Measurements from ENCODE around the gene FAM170B.

FAM170B gene

DNA sequence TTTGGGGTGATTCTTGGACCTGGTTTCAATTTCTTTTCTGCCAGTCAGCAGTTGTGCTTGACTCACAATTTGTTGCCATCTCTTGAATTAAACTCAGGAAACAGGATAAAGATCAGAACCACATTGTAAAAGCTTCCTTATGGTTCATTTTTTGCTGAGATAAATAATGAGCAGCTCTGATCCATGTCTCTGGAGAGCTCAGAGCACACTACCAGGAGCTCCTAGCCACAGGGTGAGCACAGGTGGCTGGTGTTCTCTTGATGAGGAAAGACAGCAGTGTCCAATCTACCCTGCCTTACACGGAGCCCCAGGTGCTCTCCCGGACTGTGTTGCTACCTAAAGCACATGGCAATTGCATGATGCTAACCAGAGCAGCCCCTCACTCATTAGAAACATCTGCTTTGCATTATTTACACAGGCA, 17.2 kb upstream of the FAM170B start:
- no peak for DNase-seq

DNA sequence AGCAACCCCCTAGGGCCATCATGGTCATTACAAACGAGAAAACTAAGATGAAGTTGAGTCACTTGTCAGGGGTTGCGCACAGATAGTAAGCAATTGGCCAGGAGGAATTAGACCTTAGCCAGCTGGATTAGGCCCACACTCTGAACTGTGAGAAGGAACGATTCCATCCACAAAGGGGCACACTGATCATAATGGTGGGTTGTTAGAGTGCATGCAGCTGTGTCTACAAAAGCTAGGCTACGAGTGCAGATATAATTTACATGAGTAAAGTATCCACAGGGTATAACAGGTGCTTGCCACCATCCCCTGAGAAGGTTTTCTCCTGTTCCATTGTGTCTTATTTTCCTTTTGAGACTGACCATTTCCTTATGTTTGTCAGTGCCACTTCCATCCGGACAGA, 16.6 kb upstream of the FAM170B start:
- no peak for DNase-seq

DNA sequence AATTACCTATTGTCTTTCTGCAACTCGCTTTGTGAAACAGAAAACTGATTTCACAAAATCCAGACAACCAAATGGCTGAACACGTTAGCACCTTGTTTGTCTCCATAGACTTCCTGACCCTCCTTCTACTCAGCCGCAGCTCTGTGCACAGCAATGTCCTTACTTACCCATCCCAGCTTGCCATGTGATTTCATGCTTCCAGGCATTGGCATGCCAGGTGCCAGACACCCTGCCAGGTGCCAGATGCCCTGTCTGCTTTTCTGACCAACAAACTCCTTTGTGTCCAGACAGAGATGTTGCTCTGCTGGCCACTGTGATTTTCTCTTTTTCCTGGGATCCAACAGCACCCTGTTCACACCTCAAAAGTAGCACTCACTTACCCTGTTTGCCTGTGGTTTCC, 16.1 kb upstream of the FAM170B start:
- no peak for DNase-seq

DNA sequence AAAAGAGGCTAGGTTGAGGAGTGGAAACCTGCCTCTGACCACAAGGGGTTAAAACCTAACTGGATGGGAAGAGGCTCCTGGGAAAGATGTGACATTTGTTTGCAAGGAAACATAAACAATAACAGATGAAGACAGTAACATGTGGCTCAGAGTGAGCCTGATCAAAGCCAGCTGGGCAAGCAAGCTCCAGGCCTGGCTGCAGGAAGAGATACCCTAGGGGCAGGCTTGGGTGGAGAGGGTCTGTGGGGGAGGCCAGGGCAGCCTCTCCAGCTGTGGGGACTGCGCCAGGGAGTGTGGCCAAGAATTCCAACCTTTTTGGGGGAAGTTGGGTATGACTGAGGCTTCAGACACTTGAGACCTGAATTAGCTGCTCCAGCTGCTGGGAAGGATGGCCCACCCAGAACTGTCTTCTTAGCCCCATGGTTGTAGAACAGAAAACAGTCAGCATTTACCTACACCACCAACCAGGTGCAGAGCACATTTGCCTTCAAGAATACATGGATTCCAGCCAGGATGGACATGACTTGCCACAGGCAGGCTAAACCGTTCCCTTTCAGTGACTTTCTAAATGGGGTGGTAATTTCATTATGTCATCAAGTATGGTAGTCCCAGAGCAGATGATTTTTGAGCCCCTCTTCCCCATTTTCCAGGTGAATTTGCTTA, 10.4 kb upstream of the FAM170B start:
- DNase-seq: no peak

DNA sequence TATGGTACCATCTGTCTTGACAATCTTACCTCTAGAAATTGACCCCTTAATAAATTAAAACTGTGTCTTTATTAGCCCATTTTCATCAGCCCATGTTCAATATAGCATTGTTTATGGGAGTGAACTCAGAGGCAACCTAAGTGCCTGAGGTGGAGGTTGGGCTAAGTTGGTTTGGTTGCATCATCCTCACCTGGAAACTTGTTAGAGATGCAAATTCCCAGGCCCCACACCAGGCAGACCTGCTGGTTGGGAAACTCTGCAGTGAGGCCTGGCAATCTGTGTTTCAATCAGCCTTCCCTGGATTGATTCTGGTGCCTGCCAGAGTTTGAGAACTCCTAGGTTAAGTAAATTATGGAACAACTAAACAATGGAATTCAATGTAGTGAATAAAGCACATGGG, 9.4 kb upstream of the FAM170B start:
- DNase-seq: no peak

DNA sequence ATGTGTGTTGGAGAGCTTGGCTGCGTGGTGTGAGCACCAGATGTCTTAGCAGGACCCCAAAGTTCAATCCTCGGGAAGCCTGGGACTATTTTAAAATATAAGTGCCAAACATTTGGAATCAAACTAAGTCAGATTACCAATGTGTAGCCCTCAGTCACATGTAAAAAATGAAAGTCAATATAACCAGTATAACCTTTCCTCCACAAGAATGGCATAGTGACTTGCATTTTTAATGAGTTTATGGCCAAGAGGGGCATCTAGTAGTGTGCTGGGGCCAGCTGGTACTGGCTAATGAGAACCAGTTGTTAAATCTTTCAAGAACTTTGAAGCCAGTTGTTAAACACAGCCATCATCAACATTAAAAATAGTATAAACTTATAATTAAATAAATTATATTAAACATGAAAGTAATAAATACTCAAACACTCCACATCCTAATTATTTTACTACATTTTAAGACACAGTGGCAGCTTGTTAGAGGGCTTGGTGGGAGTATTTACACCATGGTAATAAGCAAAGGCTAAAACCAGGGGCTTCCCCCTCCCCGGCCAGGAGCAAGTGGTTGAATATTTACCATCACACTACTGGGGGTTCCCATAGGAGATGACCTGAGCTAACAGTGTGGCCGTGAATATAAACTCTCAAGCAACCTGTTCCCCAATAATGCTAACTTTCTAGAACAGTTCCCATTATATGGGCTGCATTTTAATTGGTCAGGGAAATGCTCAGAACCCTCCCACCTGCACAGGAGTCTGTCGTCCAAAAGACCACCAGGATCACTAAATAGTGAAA, 7.9 kb upstream of the FAM170B start:
- no peak for DNase-seq

DNA sequence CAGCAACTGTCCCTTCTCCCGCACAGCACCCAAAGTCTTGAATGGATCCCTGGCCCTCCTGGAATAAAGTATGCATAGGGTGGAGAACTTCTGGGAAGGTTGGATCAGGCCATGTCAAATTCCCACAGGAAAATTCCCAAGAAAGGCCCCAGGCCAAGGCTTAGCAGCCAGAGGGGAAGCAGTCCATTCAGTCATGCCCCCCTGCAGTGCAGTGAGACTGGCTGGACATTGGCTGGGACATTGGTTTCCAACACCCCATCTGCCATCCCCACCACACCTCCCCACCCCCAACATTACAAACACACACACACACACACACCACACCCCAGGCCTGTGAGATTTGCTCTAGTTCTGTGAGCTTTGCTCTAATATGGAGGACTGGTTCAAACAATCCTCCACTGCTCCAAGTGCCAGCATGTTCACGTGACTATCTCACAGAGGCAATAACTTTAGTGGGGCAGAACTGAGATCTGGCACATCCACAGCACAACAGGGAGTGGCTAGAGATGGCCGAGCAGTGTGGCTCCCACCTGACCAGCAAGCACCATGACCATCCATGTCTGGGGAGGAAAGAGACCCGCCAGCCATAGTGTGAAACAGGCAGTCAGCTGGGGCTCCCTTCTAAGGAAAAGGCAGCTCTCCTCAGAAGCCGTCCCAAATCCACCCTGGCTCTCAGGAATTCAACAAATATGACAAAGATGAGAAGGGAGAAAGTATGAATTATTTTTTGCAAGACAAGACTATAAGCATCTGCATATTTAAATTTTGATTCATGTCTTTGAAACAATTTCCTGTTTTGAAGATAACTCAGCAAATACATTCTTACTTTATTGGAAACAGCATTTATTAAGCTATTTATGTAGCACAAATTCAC, 6.7 kb upstream of the FAM170B start:
- DNase-seq: no peak

DNA sequence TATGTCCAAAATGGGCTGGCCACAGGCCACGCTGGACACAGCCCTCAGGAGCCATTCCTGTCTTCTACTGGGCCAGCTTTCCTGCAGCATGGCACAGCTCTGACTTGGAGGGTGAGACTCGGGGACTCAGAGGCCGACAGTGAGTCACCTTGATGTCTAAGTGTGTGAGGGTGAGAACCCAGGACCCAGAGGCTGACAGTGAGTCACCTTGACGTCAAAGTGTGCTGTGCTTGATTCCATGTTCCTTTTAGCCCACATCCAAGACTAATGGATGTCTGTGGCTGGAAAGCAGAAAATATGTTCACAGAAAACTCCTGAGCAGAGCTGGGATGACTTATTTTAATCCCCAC, 6.0 kb upstream of the FAM170B start:
- DNase-seq: no peak

DNA sequence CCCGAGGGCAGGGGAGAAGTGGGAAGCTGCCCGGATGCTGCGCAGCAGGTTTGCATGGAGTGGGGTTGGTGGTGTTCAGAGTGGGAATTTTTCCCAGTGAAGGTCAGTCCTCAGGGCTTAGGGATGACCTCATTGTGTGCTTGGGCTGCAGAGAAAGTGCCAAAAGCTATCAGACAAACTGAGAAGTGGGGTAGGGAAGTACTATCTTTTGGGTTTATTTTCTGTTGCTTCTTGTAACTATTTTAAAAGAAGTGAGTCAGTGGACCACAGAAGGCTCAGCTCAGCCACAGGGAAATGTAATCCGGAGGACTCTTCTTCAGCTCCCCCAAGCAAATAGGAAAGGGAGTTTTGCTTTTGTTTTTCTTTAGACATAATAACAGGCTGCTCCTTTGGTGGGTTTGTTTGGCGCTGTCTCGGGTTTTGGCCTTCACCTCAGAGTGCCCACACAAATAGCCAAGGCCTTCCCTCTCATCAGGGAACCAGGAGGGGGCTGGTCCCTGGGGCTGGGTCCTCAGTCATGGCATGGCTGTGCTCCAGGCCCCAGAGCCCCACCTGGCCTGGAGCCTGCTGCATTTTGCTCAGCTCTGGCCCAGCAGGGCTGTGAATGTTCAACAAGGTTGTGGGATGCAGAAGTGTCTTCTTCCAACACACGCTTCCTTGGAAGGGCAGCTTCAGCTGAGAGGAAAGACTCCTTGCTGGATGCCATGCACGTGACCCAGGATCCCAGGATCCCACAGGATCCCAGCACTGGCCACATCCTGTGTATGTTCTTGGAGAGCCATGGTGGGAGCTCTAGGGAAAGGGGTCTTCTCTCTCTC, 5.4 kb upstream of the FAM170B start:
- DNase-seq: no peak

DNA sequence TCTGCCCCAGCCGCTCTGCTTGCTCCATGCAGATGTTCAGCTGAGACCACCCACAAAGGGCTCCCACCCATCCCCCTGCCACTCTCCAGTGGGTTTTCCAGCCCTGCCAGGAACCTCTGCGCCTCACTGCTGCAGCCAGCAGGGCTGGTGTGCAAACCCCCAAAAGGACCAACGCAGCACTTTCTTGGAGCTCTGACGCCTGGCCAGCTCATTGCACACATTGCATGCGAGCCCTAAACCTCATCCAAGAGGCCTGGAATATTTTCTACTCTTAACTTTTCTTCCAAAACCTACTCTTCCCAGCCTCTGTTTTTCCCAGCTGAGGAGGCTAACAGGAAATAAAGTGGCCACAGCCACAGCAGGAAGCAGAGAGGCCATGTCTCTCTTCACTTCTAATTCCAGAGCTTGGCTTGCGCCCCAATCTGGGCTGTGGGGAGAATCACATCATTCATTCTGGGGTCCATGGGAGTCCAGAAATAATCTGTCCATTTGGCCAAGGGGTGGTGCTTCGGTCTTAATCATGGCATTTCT, 4.6 kb upstream of the FAM170B start:
- no peak for DNase-seq

DNA sequence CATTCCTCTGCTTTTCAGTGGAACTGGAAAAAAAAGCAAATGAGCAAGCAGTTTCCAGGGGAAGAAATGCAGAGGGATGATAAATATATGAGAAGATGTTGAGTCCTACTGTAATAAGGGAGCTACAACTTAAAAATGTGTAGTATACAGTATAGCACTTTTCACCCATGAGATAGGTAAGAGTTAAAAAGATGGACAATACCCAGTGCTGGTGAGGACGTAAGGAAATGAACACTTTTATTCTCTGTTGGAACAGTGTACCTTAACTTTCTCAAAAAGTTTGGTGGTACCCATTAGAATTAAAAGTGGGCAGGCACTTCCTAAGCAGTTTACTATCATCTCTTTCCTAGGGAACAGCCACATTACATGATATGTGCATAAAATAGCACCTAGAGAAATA, 2.7 kb upstream of the FAM170B start:
- DNase-seq: no peak

DNA sequence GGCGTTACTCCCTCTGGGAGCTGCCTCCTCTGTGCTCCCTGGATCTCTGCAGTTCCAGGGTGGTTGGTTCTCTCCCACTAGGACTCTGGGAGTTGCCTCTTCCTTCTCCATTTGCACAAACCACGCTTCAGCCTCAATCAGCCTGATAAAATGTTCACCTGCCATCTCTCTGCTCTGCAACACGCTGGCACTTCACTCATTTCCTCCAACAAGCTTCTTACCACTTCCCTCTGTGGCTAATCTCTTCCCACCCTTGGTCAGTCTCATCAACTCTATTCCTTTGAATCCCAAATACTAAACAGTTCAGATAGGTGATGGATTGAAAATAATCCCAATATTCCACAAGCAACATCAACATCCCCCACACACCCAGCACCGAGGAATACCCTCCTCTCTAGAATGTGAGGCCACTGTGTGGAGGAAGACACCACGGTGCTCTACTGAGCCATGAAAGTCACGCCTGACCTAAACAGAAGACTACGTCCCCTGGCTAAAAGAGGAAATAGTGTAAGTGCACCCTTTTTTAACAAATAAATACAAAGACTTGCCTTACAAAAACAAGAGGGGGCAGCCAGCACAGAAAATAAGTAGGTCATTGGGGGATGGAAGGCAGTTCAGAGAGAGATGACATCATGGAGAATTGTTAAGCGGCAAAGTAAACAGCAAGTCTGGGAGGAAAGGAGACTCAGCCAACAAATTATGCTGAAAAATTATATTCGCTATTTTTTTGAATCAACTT, 1.9 kb upstream of the FAM170B start:
- DNase-seq: no peak

DNA sequence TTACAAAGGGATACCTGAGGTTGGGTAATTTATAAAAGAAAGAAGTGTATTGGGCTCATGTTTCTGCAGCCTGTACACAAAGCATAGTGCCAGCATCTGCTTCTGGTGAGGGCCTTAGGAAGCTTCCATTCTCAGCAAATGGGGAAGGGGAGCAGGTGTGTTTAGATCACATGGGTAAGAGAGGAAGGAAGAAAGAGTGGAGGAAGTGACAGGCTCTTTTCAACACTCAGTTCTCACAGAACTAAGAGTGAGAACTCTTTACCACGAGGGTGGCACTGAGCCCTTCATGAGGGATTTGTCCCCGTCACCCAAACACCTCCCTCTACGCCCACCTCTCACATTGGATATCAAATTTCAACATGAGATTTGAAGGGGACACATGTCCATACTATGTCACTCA, 506 bp upstream of the FAM170B start:
- DNase-seq: no peak

DNA sequence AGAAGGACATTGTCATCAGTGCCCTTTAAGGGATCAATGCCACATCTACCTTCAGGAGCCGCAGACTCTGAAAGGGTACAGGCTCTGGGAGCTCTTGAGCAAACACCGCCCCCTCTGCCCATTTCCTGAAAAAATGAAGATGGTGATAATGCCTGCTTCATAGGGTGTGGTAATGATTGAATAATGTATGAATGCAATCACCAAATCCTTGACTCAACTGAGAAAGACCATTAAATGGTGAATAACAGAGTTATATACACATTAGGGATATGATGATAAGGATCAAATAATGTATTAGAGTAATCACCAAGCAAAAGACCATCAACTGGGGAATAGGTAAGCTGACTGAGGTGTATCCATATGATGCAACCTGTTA, 1.5 kb downstream of the FAM170B start:
- no peak for DNase-seq

DNA sequence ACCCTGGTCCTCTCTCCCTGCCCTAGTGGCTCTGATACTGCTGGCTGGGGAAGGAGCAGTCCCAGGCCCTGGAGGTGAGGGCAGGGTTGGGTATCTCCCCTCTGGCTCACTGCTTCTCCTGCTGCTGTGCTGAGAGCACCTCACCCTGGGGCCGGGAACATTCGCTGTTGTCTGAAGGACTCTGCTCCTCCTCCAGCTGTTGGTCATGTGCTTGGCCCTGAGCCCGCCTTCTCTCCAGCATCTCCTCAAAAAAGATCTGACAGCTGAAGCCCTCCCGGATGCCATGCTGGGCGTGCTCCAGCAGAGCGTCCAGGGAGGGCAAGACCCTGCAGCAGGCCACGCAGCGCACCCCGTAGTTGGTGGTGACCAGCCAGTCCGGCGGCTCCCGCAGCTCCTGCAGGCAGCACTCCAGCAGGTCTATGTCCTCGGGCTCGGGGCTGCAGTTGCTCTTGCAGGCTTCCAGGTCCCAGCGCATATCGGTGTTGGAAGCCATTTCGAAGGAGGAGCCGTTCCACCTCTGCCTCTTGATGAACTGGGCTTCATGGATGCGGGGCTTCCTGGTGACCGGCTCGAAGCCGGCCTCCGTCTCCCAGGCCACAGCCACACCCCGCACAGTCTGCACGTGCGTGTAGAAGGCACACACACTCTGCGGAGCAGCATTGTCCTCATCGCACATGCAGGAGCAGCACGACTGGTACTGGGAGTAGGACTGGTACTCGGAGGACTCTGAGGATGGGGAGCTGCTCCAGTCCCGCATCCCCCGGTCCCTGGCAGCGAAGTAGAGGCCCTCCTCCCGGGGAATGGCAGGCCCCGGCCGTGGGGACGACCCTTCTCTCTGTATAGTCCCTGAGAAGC, 2.1 kb downstream of the FAM170B start:
- DNase-seq: no peak

DNA sequence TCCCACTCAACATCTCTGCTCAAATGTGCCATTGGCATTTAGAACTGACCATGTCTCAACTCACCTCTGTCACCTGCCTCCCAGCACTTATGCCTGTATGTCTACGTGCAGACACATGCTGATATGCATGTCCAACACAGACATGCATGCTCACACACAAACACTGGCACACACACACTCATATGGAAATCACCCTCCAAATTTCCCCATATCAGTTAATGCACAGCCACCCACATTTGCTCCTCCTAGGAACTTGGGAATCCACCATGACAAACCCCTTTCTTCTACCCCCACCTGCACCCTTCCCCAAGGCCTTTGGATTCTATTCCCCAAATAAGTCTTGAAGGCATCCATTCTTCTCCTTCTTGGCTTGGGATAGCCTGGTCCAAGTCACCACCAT, 4.4 kb downstream of the FAM170B start:
- DNase-seq: no peak

DNA sequence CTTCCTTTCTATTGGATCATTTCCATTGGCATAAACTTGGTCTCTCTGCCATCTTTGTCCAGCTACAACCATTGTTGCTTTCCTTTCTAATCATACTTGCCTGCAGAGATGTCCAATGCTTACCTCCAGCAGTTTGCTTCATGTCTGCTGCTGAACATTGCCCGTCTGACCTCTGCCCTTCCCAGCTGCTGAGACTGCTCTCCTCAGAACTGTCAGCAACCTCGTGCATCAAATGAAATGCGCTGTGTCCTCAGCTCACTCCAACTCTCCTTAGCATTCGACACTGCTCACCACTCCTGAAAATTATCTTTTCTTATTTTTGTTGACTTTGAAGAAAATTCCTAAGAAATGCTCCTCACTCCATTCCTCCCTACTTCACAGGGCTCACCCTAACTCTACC, 5.0 kb downstream of the FAM170B start:
- DNase-seq: no peak

DNA sequence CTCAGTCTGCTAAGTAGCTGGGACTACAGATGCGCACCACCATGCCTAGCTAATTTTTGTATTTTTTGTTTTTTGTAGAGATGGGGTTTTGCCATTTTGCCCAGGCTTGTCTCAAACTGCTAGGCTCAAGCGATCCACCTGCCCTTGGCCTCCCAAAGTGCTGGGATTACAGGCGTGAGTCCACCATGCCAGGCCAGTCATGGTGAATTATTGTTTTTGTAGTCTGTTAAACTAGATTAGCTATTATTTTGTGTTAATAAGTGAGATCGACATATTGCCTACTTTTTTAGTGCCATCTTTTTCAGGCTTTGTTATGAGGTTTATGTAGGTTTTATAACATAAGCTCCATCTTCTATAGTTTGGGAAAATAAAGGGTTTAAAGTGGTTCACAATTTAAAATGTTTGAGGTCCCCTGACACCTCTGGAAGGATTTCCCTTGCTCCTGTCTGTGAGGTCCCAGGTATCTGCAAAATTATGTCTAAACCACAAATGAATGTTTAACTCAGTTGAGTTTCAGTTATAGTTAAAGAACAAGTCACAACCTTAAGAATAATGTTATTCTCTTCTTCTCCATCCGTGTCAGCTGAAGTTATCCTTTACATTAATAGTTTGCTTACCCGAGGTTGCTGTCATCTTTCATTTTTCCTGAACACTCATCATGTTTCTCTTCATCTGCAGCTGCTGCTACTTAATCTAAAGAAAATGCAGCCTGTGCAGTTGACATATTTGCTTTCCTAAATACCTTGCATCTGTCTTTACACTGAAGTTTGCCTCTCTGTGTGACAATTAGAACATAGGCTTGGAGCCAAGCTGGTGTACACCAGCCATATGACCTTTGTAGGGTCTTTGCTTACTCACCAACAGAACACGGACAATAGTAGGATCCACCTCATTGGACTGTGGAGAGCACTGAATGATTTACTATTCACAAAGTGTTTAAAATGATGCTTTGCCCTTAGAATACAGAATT, 9.6 kb downstream of the FAM170B start:
- DNase-seq: no peak

DNA sequence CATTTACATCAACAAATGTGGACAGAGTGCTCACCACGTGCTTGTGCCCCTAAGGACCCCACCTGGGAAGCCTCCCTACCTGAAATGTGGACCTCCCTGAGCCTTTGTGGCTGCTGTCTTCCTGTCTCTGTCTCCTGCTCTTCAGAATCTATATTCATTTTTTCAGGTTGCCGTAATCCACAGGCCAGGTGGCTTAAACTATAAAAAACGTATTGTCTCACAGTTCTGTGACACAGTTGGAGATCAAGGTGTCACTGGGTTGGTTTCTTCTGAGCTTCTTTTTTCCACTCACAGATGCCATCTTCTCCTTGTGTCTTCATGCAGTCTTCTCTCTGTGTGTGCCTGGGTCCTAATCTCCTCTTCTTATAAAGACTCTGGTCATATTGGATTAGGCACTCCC, 12.9 kb downstream of the FAM170B start:
- no peak for DNase-seq

DNA sequence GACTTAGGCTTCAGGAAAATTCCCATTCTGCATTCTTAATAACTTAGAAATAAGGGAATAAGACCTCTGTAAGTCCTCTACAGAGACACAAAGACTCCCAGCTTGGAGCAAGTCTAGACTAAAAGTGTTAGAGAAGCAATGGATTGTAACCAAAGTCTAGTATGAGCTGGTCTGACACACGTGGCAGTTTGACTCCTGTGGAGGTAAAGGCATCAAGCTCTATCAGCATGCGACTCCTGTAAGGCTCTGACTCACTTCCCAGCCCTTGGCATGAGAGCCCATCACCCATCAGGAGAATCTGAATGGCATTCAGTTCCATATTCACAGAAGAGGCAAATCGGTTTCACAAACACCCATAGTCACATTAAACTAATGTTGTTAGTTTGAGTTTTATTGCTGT, 14.1 kb downstream of the FAM170B start:
- no peak for DNase-seq
